Measurements from ENCODE around the gene TRAP1.

TRAP1 gene

DNA sequence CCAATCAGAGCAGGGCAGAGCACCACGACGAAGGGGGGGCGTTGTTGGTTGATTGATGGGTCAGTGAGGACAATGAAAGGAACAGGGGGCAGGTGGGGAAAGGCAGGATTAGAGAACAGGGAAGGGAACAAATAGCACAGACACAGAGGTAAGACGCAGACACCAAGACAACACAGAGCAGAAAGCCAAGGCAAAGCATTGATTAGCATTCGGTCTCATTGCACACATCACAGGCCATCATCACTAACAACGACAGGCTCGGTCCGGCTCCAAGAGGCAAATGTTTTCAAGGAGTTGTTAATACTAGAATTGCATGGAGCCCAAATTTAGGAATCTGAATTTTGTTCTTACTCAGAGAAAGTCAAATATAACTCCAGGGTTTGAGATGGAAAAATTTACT lies 34.6 kb upstream of the TRAP1 start:
- Histone ChIP-seq H3K36me3 (ENCODE audit: control insufficient read depth, insufficient read depth, low read length) (peaks cover 41% of the 10 kb centered on the region), H3K4me1 (ENCODE audit: control insufficient read depth, insufficient read depth, low read length) (peaks cover 8% of the 10 kb centered on the region), H3K9ac (ENCODE audit: low read length) (no peak overlapping the region), H3K27me3 (ENCODE audit: control insufficient read depth, insufficient read depth, low read length) (no peaks in the 10 kb centered on the region), H3K4me3 (ENCODE audit: low read length) (no peak overlapping the region), H3K27ac (ENCODE audit: low read depth, low read length) (no peak overlapping the region)

DNA sequence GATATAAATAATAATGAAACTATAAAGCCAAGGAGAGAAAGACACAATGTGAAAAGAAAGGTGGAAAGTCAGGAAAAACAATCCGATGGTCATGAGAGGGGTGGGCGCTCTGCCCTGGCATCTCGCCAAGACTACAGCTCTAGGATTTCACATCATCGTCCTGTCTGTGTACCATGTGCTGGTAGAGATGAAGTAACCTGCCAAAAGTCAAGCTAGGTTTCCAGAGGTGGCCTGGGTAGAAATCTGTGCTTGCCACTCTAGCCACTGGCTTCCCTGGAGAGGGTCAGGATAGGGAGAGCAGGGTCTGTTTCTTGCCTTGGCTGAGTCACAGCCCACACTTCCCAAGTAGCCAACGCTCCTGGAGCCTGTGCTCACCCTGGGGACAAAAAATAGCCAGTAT lies 31.0 kb upstream of the TRAP1 start:
- peaks cover 3% of the 10 kb centered on the region for H3K4me1 ChIP-seq (ENCODE audit: control insufficient read depth, insufficient read depth, low read length)
- H3K36me3 ChIP-seq (ENCODE audit: control insufficient read depth, insufficient read depth, low read length), result peaks cover 46% of the 10 kb centered on the region
- H3K27ac ChIP-seq (ENCODE audit: low read depth, low read length), result no peak overlapping the region
- H3K9ac ChIP-seq (ENCODE audit: low read length), result no peak overlapping the region
- no peak overlapping the region for H3K4me3 ChIP-seq (ENCODE audit: low read length)
- no peaks in the 10 kb centered on the region for H3K27me3 ChIP-seq (ENCODE audit: control insufficient read depth, insufficient read depth, low read length)

DNA sequence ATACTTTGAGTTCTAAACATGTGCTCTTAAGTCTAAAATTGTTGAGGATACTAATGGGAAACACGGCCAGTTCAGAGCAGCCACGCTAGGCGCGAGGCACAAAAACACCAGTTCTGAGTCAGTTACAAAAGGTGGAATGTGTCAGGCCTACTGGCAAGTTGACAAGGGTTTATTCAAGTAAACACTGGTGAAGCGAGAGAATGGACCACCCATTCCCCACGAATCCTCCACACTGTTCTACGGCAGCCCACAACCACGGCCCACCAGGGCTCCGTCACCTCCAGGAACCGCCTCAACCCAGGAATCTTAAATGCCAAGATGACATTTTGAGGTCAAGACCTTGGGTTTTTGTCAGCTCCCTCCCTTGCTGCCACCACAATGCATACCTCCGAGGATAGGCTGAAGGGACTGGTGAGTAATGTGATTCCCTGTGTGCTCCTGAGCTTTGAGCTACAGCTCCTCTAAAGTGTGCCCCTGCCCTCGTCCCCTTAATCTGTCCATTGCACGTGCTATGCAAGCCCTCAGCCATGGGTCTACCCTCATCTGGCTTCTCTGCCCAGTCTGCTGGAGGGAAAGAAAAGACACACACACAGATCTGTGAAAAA lies 28.5 kb upstream of the TRAP1 start:
- Histone ChIP-seq H3K4me3 (ENCODE audit: low read length) (no peak overlapping the region), H3K27me3 (ENCODE audit: control insufficient read depth, insufficient read depth, low read length) (no peaks in the 10 kb centered on the region), H3K27ac (ENCODE audit: low read depth, low read length) (no peak overlapping the region), H3K4me1 (ENCODE audit: control insufficient read depth, insufficient read depth, low read length) (peaks cover 3% of the 10 kb centered on the region), H3K9ac (ENCODE audit: low read length) (no peak overlapping the region), H3K36me3 (ENCODE audit: control insufficient read depth, insufficient read depth, low read length) (peaks cover 54% of the 10 kb centered on the region)

DNA sequence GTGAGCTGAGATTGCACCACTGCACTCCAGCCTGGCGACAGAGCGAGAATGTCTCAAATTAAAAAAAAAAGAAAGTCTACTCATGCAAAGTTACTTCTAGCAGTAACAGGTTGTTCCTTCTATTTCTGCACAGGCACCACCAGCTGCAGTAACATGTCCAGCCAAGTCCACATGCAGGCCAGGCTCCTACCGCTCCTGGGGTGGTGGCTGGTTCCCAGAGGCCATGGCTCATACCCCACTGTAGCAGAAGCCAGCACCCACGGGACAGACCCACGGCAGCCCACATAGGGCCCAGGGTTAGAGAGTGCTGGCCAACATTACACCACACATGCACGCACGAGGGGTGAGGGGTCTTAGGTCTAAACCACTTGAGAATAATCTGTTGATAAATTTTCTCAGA lies 26.7 kb upstream of the TRAP1 start:
- peaks cover 3% of the 10 kb centered on the region for H3K4me1 ChIP-seq (ENCODE audit: control insufficient read depth, insufficient read depth, low read length)
- no peak overlapping the region for H3K9ac ChIP-seq (ENCODE audit: low read length)
- peaks cover 58% of the 10 kb centered on the region for H3K36me3 ChIP-seq (ENCODE audit: control insufficient read depth, insufficient read depth, low read length)
- no peak overlapping the region for H3K4me3 ChIP-seq (ENCODE audit: low read length)
- H3K27ac ChIP-seq (ENCODE audit: low read depth, low read length), result no peak overlapping the region
- no peaks in the 10 kb centered on the region for H3K27me3 ChIP-seq (ENCODE audit: control insufficient read depth, insufficient read depth, low read length)

DNA sequence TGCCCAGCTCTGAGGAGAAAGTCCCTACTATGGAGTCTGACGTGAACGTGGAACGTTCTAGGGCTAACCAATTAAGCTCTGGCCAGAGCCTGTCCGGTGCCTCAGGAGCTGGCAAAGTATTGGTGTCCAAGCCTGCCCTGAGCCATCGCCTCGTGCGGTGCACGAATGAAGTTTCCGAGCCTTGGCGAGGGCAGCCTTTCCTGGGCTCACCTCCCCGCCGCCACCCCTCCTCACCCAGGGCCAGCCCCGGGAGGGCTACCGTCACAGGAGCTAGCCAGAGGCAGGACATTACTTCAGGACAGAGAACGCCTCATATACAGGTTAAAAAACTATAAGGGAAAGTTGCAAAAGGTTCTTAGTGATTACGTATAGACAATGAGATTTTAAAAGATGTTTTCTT lies 23.6 kb upstream of the TRAP1 start:
- Histone ChIP-seq H3K36me3 (ENCODE audit: control insufficient read depth, insufficient read depth, low read length) (peaks cover 56% of the 10 kb centered on the region), H3K9ac (ENCODE audit: low read length) (no peak overlapping the region), H3K4me1 (ENCODE audit: control insufficient read depth, insufficient read depth, low read length) (peaks cover 3% of the 10 kb centered on the region), H3K27ac (ENCODE audit: low read depth, low read length) (no peak overlapping the region), H3K4me3 (ENCODE audit: low read length) (no peak overlapping the region), H3K27me3 (ENCODE audit: control insufficient read depth, insufficient read depth, low read length) (no peaks in the 10 kb centered on the region)

DNA sequence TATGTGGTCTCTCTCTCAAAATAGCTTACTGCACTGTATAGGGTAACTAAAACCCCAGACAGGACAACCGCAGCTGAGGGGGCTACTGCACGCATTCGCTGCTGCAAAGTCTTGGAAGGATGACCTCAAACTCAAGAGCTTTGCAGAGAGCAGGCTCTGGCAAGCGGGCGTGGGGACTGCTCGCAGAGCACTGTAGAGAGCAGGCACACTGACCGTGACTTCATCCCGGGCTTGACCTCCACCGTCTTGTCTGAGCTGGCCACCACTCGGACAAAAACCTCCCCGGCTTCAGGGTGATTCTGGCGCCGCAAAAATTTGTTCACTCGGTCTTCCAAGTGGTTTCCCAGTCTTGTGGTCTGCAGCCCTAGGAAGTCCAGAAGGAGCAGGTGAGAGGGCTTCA lies 22.9 kb upstream of the TRAP1 start:
- Histone ChIP-seq H3K27me3 (ENCODE audit: control insufficient read depth, insufficient read depth, low read length) (no peaks in the 10 kb centered on the region), H3K4me3 (ENCODE audit: low read length) (no peak overlapping the region), H3K4me1 (ENCODE audit: control insufficient read depth, insufficient read depth, low read length) (no peaks in the 10 kb centered on the region), H3K27ac (ENCODE audit: low read depth, low read length) (no peak overlapping the region), H3K9ac (ENCODE audit: low read length) (no peak overlapping the region), H3K36me3 (ENCODE audit: control insufficient read depth, insufficient read depth, low read length) (peaks cover 60% of the 10 kb centered on the region)

DNA sequence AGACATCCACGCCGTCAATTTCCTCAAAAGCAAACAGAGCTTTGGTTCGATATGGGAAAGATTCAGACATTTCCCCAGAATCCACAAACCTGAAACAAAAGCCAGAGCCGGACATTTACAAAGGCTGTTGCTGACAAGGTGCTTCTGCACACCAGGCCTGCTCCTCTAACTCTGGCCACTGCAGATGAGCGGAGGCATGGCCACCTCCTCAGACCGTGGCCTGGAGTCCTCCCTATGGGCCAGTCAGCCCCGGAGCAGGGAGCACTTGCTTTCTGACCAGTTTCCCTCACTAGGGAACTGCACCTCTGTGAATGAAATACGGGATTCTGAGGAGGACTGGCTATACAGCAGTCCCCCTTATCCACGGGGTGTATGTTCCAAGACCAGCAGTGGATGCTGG lies 22.3 kb upstream of the TRAP1 start:
- no peak overlapping the region for H3K4me3 ChIP-seq (ENCODE audit: low read length)
- no peaks in the 10 kb centered on the region for H3K4me1 ChIP-seq (ENCODE audit: control insufficient read depth, insufficient read depth, low read length)
- no peak overlapping the region for H3K9ac ChIP-seq (ENCODE audit: low read length)
- no peaks in the 10 kb centered on the region for H3K27me3 ChIP-seq (ENCODE audit: control insufficient read depth, insufficient read depth, low read length)
- peaks cover 60% of the 10 kb centered on the region for H3K36me3 ChIP-seq (ENCODE audit: control insufficient read depth, insufficient read depth, low read length)
- no peak overlapping the region for H3K27ac ChIP-seq (ENCODE audit: low read depth, low read length)

DNA sequence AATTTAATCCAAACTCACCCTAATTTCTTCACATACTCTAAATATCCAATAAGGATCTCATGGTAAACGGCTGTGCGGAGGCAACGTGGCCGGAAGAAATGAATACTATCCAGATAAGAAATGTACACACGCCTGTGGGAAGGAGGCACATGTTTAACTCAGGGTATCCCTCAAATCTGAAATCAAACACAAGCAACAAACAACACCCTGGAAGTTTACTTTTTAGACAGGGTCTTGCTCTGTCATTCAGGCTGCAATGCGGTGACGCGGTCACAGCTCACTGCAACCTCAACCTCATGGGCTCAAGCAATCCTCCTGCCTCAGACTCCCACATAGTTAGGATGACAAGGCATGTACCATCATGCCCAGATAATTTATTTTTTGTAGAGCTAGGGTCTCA lies 21.2 kb upstream of the TRAP1 start:
- Histone ChIP-seq H3K4me1 (ENCODE audit: control insufficient read depth, insufficient read depth, low read length) (no peaks in the 10 kb centered on the region), H3K4me3 (ENCODE audit: low read length) (no peak overlapping the region), H3K27me3 (ENCODE audit: control insufficient read depth, insufficient read depth, low read length) (no peaks in the 10 kb centered on the region), H3K9ac (ENCODE audit: low read length) (no peak overlapping the region), H3K36me3 (ENCODE audit: control insufficient read depth, insufficient read depth, low read length) (peaks cover 61% of the 10 kb centered on the region), H3K27ac (ENCODE audit: low read depth, low read length) (no peak overlapping the region)

DNA sequence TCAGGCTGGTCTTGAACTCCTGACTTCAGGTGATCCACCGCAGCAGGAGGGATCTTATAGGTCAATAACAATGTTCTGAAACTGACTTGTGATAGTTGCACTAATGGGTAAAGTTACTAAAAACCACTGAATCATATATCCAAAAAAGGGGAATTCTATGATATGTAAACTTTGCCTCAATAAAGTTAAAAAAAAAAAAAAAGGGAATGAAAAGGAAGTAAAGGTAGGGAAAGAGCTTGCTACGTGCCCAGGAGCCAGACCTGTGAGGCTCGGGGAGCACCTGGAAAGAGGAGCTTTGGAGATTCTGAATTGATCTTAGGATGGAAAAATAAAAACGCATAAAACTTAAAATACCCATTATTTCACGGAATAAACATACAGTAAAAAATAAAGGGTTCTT lies 20.8 kb upstream of the TRAP1 start:
- H3K4me3 ChIP-seq (ENCODE audit: low read length), result no peak overlapping the region
- H3K27me3 ChIP-seq (ENCODE audit: control insufficient read depth, insufficient read depth, low read length), result no peaks in the 10 kb centered on the region
- no peak overlapping the region for H3K27ac ChIP-seq (ENCODE audit: low read depth, low read length)
- no peaks in the 10 kb centered on the region for H3K4me1 ChIP-seq (ENCODE audit: control insufficient read depth, insufficient read depth, low read length)
- H3K36me3 ChIP-seq (ENCODE audit: control insufficient read depth, insufficient read depth, low read length), result peaks cover 59% of the 10 kb centered on the region
- no peak overlapping the region for H3K9ac ChIP-seq (ENCODE audit: low read length)

DNA sequence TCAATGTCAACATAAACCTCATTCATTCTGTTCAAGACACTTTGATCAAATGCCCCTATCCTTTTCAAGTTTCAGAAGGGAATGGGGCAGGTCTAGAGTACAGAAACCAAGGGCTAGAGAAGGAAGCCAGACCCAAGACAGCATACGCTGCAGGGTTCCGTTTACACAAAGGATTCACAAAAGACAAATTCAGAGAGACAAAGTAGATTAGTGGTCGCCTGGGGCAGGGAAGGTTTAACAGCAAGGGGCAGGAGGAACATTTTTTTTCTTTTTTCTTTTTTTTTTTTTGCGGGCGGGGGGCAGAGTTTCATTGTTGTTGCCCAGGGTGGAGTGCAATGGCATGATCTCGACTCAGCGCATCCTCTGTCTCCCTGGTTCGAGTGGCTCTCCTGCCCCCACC lies 19.9 kb upstream of the TRAP1 start:
- peaks cover 52% of the 10 kb centered on the region for H3K36me3 ChIP-seq (ENCODE audit: control insufficient read depth, insufficient read depth, low read length)
- no peaks in the 10 kb centered on the region for H3K4me1 ChIP-seq (ENCODE audit: control insufficient read depth, insufficient read depth, low read length)
- H3K27me3 ChIP-seq (ENCODE audit: control insufficient read depth, insufficient read depth, low read length), result no peaks in the 10 kb centered on the region
- H3K9ac ChIP-seq (ENCODE audit: low read length), result no peak overlapping the region
- H3K27ac ChIP-seq (ENCODE audit: low read depth, low read length), result no peak overlapping the region
- no peak overlapping the region for H3K4me3 ChIP-seq (ENCODE audit: low read length)

DNA sequence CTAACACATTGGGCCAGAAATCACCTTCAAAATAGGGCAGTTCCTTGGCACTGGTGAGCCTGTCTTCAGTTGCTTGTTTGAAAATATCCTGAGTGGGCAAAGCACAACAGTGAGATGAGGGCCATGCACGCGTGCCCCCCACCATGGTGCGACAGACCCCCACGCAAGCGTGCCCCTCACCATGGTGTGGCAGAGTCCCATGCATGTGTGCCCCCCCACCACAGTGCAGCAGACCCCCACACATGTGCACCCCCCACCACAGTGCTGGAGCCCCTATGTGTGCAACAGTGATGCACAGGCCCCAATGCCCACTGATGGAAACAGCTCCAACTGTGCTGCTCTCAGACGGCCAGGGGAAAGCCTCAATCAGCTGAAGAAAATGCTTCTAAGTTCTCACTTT lies 18.8 kb upstream of the TRAP1 start:
- no peak overlapping the region for H3K4me3 ChIP-seq (ENCODE audit: low read length)
- H3K36me3 ChIP-seq (ENCODE audit: control insufficient read depth, insufficient read depth, low read length), result peaks cover 61% of the 10 kb centered on the region
- no peaks in the 10 kb centered on the region for H3K27me3 ChIP-seq (ENCODE audit: control insufficient read depth, insufficient read depth, low read length)
- H3K4me1 ChIP-seq (ENCODE audit: control insufficient read depth, insufficient read depth, low read length), result no peaks in the 10 kb centered on the region
- no peak overlapping the region for H3K9ac ChIP-seq (ENCODE audit: low read length)
- no peak overlapping the region for H3K27ac ChIP-seq (ENCODE audit: low read depth, low read length)

DNA sequence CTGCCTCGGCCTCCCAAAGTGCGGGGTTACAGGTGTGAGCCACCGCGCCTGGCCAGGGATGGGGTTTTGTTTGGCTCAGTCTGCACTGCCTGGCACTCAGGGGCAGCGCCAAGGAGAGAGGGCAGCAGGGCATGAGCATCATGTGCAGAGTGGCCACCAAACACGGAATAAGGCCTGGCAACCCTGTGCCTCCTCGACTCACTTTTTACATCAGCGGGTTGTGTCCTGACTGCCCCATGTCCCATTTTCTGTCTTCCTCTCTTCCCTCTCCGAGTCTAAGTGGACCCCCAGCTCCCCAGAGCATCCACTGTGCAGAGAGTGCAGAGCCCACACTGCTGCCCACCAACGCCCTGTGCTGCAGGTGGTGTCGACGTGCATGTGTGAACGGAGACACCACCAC lies 18.2 kb upstream of the TRAP1 start:
- H3K27ac ChIP-seq (ENCODE audit: low read depth, low read length), result no peak overlapping the region
- peaks cover 63% of the 10 kb centered on the region for H3K36me3 ChIP-seq (ENCODE audit: control insufficient read depth, insufficient read depth, low read length)
- no peaks in the 10 kb centered on the region for H3K27me3 ChIP-seq (ENCODE audit: control insufficient read depth, insufficient read depth, low read length)

DNA sequence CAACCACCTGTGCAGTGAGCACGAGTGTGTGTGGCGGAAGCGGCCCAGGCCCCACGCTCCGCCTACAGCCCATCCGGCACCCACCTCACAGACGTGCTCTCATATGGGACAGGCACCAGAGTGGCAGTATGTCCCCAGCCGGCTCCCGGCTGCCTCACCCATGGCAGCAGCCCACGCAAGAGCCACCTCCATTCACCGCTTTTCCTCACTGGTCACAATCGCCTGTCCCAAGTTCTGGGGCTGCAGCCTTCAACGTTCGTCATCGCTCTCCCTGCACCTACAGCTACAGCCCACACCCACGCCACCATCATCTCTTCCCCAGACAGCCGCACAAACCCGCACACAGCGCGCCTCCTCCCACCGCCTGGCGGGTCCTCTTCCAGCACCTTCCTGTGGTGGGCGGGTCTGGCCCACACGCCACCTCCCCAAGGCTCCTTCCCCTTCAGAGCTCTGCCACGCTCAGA lies 17.5 kb upstream of the TRAP1 start:
- H3K27ac ChIP-seq (ENCODE audit: low read depth, low read length), result no peak overlapping the region
- no peaks in the 10 kb centered on the region for H3K4me1 ChIP-seq (ENCODE audit: control insufficient read depth, insufficient read depth, low read length)
- peaks cover 69% of the 10 kb centered on the region for H3K36me3 ChIP-seq (ENCODE audit: control insufficient read depth, insufficient read depth, low read length)
- H3K9ac ChIP-seq (ENCODE audit: low read length), result no peak overlapping the region
- H3K27me3 ChIP-seq (ENCODE audit: control insufficient read depth, insufficient read depth, low read length), result no peaks in the 10 kb centered on the region
- H3K4me3 ChIP-seq (ENCODE audit: low read length), result no peak overlapping the region

More for the DNA sequence above, 18.2 kb upstream of the TRAP1 start:
- Histone ChIP-seq H3K4me1 (ENCODE audit: control insufficient read depth, insufficient read depth, low read length) (no peaks in the 10 kb centered on the region), H3K4me3 (ENCODE audit: low read length) (no peak overlapping the region), H3K9ac (ENCODE audit: low read length) (no peak overlapping the region)
